Activated B cell treated with CpG ODN at 0.5 μM for 24 hours (primary cell): ENCODE results near the gene OR4D11. TPM values are rescaled to one million over a fixed set of nuclear protein-coding genes. Genes with fewer than 3 reads are reported as not detected.
"Not testable (repeated sequence)": the region's sequence is repeated elsewhere in the genome, so short reads cannot be mapped to it uniquely, and the experiment has no call there.

Experiments
- ATAC-seq: fragments of 200-7000 bp; cut with Tn5 transposase; one replicate; pipeline ENCODE4 v1.10.0; 2021; ENCODE audit warnings: low read depth, mild to moderate bottlenecking, moderate library complexity
- CTCF ChIA-PET: fragments of 350-600 bp; sonication (Branson Sonifier 250); formaldehyde crosslinking; loops from one replicate; lab custom pipeline; 2021; ENCODE audit warnings: antibody characterized with exemption; lab: Charles Lee
- POLR2A ChIA-PET: fragments of 350-600 bp; sonication (Branson Sonifier 250); formaldehyde crosslinking; loops from one replicate; lab custom pipeline; 2021; ENCODE audit warnings: antibody characterized with exemption; lab: Charles Lee
- DNase-seq: peaks from one replicate; pipeline ENCODE4 v3.0.0; 2022
- H3K27ac Mint-ChIP-seq: one replicate; pipeline ENCODE4 v1.8.0; 2020; ENCODE audit warnings: mixed read lengths
- H3K27me3 Mint-ChIP-seq: one replicate; pipeline ENCODE4 v1.8.0; 2021; ENCODE audit warnings: mixed read lengths
- H3K36me3 Mint-ChIP-seq: one replicate; pipeline ENCODE4 v1.8.0; 2021; ENCODE audit warnings: low read depth, mixed read lengths
- H3K4me1 Mint-ChIP-seq: one replicate; pipeline ENCODE4 v1.8.0; 2021; ENCODE audit warnings: mixed read lengths
- H3K4me3 Mint-ChIP-seq: one replicate; pipeline ENCODE4 v1.8.0; 2020; ENCODE audit warnings: mild to moderate bottlenecking, mixed read lengths
- H3K9me3 Mint-ChIP-seq: one replicate; pipeline ENCODE4 v1.8.0; 2020; ENCODE audit warnings: mixed read lengths
- intact Hi-C: fragments of 100-400 bp; cut with micrococcal nuclease; formaldehyde crosslinking; loops from one replicate; pipeline ENCODE4 v1.15.1; 2024
- total RNA-seq: library from RNA; stranded (reverse); gene quantifications from 2 replicates; pipeline ENCODE4 v1.2.3, GENCODE V29; 2022
- TF ChIP-seq, protein P1 (sequence below): fragments of 200-600 bp; IDR thresholded peaks from one replicate; pipeline ENCODE4 v1.8.0; 2022; ENCODE audit warnings: antibody characterized with exemption, mild to moderate bottlenecking

The OR4D11 gene
- total RNA-seq, 1 donor from 2014 or later: not detected

DNA sequence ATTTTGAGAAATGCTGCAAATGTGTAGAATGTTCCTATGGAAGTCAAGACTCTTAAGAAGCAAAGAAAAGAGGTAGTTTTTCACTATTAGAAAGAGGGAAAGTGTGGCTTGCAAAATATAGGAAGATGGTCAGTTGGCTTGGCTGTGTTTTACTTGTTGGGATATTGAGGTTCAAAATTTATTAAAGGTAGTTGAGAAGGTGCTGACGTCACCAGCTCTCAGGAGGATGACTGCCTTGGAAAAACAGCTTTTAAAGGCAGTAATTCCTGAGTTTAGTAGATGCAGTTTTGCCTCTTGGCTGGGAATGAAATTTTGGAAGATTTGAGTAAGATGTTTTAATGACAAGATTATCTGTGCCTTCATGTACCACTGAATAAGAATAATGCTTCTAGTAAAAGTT is 8.3 kb downstream of the OR4D11 start:
- ATAC-seq: no peak
- no peaks in the 10 kb centered on the region for H3K9me3 Mint-ChIP-seq
- CTCF ChIA-PET: no interaction called here

DNA sequence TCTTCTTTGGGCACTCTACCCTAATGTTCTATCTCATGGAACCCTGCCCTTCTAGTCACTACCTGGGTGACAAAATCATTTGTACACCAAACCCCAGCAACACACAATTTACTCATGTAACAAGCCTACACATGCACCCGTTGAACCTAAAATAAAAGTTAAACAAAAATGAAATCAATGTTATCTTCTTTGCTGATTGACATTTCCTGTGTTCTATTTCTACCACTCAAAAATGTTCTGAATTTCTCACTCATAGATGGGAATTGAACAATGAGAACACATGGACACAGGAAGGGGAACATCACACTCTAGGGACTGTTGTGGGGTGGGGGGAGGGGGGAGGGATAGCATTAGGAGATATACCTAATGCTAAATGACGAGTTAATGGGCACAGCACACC is 16.8 kb downstream of the OR4D11 start:
- H3K4me1 Mint-ChIP-seq, H3K36me3 Mint-ChIP-seq, CTCF ChIA-PET, intact Hi-C loops, H3K4me3 Mint-ChIP-seq, ATAC-seq, H3K9me3 Mint-ChIP-seq, DNase-seq, H3K27ac Mint-ChIP-seq, POLR2A ChIA-PET: not testable (repeated sequence)
- H3K27me3 Mint-ChIP-seq: peaks cover 11% of the 10 kb centered on the region

More for the DNA sequence above, 8.3 kb downstream of the OR4D11 start:
- no peak for DNase-seq
- H3K4me3 Mint-ChIP-seq: no peak overlapping the region
- POLR2A ChIA-PET: no interaction called here
- TF ChIP-seq, protein P1, sequence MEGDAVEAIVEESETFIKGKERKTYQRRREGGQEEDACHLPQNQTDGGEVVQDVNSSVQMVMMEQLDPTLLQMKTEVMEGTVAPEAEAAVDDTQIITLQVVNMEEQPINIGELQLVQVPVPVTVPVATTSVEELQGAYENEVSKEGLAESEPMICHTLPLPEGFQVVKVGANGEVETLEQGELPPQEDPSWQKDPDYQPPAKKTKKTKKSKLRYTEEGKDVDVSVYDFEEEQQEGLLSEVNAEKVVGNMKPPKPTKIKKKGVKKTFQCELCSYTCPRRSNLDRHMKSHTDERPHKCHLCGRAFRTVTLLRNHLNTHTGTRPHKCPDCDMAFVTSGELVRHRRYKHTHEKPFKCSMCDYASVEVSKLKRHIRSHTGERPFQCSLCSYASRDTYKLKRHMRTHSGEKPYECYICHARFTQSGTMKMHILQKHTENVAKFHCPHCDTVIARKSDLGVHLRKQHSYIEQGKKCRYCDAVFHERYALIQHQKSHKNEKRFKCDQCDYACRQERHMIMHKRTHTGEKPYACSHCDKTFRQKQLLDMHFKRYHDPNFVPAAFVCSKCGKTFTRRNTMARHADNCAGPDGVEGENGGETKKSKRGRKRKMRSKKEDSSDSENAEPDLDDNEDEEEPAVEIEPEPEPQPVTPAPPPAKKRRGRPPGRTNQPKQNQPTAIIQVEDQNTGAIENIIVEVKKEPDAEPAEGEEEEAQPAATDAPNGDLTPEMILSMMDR: no peak
- H3K27me3 Mint-ChIP-seq: peaks cover 13% of the 10 kb centered on the region
- H3K4me1 Mint-ChIP-seq: peaks cover 2% of the 10 kb centered on the region
- no peaks in the 10 kb centered on the region for H3K36me3 Mint-ChIP-seq
- intact Hi-C loops: no loop called here
- H3K27ac Mint-ChIP-seq: no peak overlapping the region

DNA sequence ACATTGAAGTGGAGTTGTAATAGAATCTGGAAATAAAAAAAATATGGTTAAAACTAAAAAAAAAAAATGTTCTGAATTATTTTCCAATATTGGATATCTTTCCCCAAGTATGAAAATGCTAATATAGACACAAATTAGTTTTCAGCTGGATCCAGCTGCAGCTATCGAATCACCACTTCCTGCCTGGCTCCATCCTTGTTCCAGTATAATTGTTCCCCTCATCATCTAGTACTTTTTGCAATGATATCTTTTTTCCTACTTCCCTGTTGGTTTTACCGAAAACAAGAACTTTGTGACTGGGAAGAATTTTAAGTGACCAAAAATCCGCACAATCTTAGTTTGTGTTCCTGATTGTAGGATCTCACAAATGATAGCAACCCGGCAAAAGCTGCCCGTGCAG is 17.4 kb downstream of the OR4D11 start:
- POLR2A ChIA-PET: no interaction called here

DNA sequence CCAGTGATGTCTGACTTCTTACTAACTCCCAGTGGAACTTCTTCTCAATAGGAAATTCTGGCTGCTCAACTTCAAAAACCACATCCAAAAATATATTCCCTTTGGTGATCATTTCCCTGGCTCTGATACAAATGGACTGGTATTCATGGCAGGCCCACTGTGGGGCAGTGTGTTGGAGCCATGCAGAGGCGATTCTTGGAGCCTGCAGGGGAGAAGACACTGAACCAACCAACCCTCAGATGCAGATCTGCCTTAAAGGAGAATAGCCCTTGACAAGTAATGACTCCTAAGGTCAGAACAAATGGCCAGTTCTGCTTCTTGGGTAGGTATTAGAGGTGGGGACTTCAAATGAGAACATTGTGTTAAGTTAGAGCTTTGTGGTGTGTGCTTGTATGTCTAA is 20.2 kb downstream of the OR4D11 start:
- peaks cover 7% of the 10 kb centered on the region for H3K27me3 Mint-ChIP-seq
- no peak overlapping the region for H3K4me3 Mint-ChIP-seq
- intact Hi-C loops: no loop called here
- no peak overlapping the region for H3K27ac Mint-ChIP-seq
- H3K36me3 Mint-ChIP-seq: no peaks in the 10 kb centered on the region
- no peaks in the 10 kb centered on the region for H3K9me3 Mint-ChIP-seq
- POLR2A ChIA-PET: no interaction called here
- DNase-seq (no peak), ATAC-seq (no peak)
- no peaks in the 10 kb centered on the region for H3K4me1 Mint-ChIP-seq
- TF ChIP-seq, protein P1: no peak
- CTCF ChIA-PET: no interaction called here

More for the DNA sequence above, 17.4 kb downstream of the OR4D11 start:
- TF ChIP-seq, protein P1: no peak
- no peaks in the 10 kb centered on the region for H3K4me1 Mint-ChIP-seq
- no peak overlapping the region for H3K27ac Mint-ChIP-seq
- intact Hi-C loops: no loop called here
- no peak overlapping the region for H3K4me3 Mint-ChIP-seq
- no peaks in the 10 kb centered on the region for H3K9me3 Mint-ChIP-seq
- no peak for ATAC-seq
- H3K36me3 Mint-ChIP-seq: no peaks in the 10 kb centered on the region
- peaks cover 7% of the 10 kb centered on the region for H3K27me3 Mint-ChIP-seq
- CTCF ChIA-PET: interaction anchor here (1.2 kb wide), 1 partner anchor 17 kb away, joined by 3 read pairs; no protein-coding TSS in a partner anchor
- DNase-seq: no peak

DNA sequence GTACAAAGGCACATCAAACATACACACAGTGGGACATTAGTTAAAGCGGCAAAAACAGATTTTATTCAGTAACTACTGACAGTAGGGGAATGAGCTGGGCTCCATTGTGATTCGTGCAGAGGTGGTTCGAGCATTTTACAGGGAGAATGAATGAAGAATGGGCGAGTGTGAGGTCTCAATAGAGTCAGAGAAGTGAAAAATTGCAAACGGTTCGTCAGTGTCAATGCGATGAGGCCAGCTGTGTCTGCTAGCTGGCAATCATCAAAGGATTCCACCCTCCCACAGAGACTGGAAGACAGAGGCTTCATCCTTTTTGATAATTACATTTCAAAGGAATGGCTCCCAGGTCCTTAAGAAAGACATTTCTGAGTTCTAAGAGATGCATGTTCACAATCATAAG is 25.3 kb downstream of the OR4D11 start:
- intact Hi-C loops: no loop called here
- Mint-ChIP-seq H3K36me3 (no peaks in the 10 kb centered on the region), H3K27me3 (peaks cover 8% of the 10 kb centered on the region), H3K9me3 (no peaks in the 10 kb centered on the region), H3K4me1 (no peaks in the 10 kb centered on the region), H3K27ac (no peak overlapping the region), H3K4me3 (no peak overlapping the region)
- DNase-seq: no peak
- ChIA-PET CTCF (no interaction called here), POLR2A (interaction anchor here (0.6 kb wide), 1 partner anchor 20 kb away, joined by 3 read pairs; no protein-coding TSS in a partner anchor)
- no peak for ATAC-seq
- TF ChIP-seq, protein P1: no peak

DNA sequence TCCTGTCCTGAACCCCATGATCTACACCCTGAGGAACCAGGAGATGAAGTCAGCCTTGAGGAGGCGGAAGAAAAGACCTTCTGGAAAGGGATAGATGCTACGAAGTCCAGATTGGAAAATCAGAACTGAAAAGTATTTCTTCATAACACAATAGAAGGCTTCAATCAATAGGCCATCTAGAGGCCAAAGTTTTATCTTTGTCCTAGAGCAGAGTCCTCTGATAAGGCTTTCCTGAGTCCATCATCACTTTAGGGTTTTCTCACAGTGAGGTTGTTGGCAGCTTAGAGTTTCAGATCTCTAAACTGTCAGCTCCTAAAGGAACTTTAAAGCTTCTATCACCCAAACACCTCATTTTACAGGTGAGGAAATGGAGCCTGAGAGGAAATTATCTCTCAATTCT is 29.2 kb downstream of the OR4D11 start:
- peaks cover 4% of the 10 kb centered on the region for H3K27me3 Mint-ChIP-seq
- DNase-seq: no peak
- no peak overlapping the region for H3K4me3 Mint-ChIP-seq
- intact Hi-C loops: no loop called here
- ATAC-seq: no peak
- POLR2A ChIA-PET: interaction anchor here (0.5 kb wide), 1 partner anchor 124 kb away, joined by 6 read pairs; no protein-coding TSS in a partner anchor
- no peak overlapping the region for H3K27ac Mint-ChIP-seq
- peaks cover 4% of the 10 kb centered on the region for H3K4me1 Mint-ChIP-seq
- CTCF ChIA-PET: no interaction called here
- no peaks in the 10 kb centered on the region for H3K36me3 Mint-ChIP-seq
- TF ChIP-seq, protein P1: no peak
- no peaks in the 10 kb centered on the region for H3K9me3 Mint-ChIP-seq
